H4 (cell line): ENCODE data around the gene MYO19. TPM values are rescaled to one million over a fixed set of nuclear protein-coding genes. Genes with fewer than 3 reads are reported as not detected.
"Not testable (repeated sequence)": the region's sequence is repeated elsewhere in the genome, so short reads cannot be mapped to it uniquely, and the experiment has no call there.

Experiments used
- DNase-seq: peaks from one replicate; pipeline ENCODE4 v3.0.0-alpha.2; 2015; ENCODE audit warnings: low spot score
- total RNA-seq: library from RNA; depleted of rRNA; stranded (reverse); fragments of >200 nt; shearing (Covaris generic); gene quantifications from 2 replicates; pipeline ENCODE4 v1.2.3, GENCODE V29; 2014

The MYO19 gene
- total RNA-seq, 1 experiment from 2014 or later, result 42.7 TPM

DNA sequence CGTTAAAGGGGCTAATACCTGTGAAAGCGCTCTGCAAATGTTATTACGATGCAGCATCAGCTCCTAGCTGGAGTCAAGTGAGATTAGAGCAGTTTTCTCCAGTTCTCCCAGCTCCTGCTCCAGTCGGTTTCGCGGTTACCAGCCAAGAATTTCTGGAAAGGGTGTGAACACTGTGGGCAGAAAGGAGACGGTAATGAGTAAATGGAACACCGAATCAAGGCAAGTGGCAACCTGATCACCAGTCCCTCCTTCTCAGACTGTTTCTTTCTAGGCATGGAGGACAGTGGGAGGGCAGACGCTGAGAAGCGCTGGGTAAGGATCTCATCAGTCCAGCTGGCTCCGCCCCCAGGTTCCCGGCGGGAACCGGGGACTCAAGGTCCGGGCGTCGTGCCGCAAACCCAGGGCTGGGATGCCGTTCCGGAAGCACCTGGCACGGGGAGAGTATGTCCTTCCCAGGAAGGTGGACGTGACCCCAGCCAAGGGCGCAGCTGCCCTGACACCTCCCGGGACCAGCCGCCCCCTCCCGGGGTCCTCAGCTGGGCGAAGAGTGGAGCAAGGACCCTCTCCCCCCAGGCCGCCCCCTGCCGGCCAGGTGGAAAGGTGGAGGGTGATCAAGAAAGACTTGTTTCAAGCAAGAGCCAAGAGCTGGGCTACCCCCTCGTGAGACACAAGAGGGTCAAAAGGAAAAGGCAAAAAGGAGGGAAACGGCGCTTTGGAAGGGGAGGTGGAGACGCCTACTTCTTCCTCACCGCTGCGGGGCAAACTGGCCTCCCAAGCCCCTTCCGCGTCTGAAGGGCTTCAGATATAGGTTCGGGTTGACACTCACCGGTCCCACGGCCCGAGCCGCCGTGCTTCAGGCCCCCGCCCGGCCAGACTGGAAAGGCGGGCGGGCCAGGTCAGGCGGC lies 481 bp downstream of the MYO19 start:
- DNase-seq, result peak; percentile 63

DNA sequence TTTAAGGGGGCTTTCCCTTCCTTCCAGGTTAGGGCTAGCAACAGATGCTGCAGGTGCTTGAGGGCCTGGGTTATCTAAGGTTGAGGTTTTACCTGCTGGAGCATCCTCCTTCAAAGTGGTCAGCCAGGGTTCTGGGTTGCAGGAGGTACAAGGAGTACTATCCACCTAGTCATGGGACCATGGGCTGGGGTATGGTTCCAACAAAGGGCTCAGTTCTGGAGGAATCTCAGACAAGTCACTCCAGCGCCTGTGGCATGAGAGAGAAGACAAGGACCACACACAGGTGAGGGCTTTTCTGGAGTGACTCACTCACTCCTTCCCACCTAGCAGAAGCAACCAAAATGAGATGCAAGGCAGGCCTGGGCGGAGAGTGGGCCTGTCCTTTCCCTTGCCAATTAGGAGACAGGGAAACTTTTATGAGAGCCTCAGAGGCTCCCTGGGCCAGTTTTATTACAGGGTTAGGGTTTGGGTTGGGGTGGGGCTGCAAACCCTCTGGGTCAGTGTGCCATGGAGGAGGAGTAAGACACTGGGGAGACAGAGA lies 2.2 kb downstream of the MYO19 start:
- no peak for DNase-seq

DNA sequence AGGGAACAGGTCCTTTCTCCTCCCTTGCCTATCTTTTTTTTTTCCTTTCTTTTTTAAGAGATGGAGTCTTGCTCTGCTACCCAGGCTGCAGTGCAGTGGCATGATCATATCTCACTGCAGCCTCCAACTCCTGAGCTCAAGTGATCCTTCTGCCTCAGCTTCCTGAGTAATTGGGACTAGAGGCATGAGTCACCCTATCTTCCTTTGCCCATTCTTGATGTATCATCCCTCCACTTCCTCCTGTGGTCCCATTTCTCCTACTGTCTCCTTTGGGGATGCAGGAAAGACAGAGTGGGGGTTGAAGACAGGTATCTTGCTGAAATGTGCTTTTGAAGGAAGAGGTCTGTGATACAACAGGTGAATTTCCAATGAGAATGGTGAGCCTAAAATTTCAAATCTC lies 5.5 kb downstream of the MYO19 start:
- DNase-seq, result no peak

DNA sequence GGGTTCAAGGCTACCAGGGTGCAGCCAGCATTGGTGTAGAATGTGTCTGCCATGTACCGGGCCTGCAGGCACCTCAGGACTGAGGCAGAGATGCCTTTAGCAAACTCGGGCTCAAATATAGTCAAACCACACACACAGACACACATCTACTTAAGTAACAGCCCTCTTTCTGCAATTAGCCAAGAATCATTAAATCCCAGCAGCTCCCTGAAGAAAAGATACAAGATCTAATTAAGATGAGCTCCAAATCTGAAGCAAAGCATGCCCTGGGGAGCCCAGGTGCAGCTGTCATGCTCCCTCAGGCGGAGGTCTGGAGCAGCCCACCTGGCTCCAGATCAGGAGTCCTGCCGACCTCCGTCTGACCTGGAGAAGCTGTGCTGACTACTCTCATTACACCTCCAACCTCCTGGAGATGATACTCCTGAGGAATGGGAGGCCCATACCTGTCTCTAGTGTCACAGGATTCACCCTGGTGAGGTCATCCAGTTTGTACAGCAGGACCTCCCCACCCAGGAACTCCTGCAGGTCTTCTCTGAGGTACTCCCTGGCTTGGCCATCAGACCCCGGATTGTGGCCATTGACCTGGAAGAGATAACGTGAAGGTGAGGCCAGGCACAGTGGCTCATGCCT lies 6.9 kb downstream of the MYO19 start:
- no peak for DNase-seq

DNA sequence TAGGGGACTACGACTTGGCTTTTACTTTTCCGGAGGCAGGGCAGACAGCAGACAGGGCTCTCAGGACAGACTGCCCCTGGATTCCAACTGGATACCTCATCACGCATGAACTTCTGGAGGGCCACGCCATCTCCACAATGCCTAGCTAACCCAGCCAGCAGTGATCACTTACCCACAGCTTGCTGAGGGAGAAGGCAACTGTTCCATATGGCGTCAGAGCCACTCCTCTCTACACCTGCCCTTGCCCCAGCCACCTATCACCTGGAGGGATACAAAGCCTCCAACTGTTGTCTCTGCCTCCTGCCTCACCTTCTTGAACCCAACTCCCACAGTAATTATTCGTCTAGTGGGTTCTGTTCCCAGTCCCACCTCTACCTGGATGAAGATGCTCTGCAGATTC lies 8.8 kb downstream of the MYO19 start:
- DNase-seq, result no peak

DNA sequence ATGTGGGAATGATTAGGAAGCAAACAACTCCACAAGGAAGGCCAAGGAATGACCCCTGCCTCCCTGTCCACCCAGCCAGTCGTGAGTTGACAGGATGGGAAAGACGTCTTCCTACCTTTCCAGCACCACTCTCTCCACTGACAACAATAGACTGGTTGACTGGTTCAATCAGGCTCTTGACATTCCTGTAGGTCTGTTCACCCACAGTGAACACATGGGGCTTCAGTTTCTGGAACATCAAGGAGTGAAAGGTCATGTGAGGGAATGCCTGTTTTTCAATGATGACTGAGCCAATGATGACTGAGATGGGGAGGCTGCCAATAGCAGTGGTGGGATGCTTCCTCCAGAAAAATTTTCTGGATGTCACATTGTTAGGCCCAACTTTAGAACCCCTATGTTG lies 9.6 kb downstream of the MYO19 start:
- DNase-seq, result no peak

DNA sequence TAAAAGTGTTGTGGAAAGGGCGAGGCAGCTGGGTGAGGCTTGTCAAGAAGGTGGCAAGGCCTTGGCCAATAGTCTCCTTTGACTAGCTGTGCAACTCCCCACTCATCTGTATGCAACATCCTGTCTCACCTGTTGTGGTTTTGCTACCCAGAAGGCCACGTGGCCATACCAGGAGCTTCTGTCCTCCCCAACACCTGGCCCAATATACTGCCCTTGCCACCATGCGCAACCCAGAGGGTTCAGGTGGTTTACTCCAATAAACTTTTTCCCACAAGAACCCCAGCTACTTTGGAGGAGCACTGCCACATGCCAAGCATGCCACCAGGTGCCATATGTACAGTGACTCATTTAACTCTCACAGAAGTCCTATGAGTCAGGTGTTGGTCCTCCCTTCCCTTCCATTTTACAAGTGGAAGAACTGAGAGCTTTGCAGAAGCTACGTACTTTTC lies 10.2 kb downstream of the MYO19 start:
- no peak for DNase-seq

DNA sequence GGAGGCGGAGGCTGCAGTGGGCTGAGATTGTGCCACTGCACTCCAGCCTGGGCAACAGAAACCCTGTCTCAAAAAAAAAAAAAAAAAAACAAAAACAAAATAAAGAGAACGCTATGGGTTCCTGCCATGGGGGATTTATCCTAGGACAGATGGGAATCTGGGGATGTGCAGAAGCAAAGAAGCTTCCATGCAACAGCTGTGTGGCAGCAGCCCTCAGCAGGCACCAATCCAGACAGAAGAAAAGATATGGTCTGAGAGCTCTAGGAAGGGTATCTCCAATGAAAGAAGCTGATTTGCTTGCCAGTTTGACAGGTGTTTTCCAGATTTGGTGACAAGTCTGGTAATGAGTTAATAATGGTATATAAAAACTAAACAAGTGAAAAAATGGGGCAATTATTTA lies 11.6 kb downstream of the MYO19 start:
- DNase-seq, result no peak

DNA sequence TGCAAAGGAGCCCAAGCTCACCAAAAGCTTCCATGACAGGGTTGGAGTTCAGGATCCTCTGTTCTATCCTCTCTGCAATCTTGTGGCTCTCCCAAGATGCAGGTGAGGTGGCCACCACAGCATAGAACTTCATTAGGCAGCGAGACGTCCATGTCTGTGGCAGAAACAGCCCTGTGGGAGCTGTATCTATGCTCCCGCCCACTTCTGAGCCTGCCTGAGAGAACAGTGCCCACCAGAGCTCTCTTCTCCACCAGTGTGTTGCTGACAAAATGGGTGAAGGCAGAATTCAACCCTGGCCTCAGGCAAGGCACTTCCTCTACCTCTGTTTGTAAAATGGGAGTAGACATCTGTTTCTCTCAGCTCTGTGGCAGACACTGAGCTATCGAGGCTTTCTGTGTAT lies 18.8 kb downstream of the MYO19 start:
- DNase-seq, result no peak

DNA sequence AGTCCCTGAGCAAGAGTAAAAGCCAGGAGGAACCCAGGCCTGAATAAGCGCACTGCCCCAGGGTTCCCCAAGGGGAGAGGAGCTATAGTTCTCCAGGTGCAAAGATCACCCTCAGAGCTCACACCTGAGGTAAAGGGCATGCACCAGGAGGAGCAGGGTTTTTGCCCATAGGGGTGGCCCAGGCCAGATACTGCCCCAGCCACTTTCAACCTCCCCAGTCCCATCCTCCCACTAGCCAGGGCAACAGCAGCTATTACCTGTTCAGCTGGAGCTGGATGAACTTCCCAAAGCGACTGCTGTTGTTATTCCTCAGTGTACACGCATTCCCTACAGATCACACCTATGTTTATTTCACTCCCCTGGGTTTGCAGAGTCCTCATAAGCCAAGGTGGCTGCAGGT lies 19.8 kb downstream of the MYO19 start:
- DNase-seq, result no peak

DNA sequence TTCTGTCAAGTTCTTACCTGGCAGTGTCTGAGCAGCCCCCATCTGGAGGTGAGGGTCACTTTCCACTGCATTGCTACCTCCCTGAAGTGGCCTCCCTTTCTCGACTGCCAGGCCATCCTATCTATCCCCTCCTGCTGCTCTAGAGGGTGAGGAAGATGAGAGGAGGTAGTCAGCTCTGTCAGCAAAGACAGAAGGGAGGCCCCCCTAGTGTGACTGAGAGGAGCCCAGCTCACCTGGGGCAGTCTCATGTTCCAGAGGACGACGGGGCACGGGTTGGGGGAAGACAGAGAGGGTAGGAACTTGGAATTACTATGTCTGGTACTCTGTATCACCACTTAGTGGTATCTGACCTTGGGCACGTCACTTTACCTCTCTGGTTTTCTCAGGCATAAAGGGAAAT lies 22.0 kb downstream of the MYO19 start:
- no peak for DNase-seq

DNA sequence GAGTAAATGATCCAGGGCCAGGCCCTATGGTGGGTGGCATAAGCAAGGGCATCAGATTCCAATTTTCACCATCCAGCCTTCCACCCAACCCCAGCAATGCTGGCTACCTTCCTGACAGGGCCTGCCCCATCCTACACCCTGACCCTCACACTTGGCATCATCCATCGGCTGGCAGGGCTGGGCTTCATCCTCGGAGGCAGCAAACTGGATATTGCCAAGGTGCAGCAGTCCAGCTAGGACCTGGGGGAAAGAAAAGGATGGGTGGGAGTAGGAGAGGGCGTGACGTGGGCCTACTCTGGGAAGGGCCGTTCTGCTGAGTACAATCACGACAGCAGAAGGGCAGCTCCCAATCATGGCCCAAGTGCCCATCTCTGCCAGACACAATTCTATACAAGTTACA lies 23.5 kb downstream of the MYO19 start:
- no peak for DNase-seq

DNA sequence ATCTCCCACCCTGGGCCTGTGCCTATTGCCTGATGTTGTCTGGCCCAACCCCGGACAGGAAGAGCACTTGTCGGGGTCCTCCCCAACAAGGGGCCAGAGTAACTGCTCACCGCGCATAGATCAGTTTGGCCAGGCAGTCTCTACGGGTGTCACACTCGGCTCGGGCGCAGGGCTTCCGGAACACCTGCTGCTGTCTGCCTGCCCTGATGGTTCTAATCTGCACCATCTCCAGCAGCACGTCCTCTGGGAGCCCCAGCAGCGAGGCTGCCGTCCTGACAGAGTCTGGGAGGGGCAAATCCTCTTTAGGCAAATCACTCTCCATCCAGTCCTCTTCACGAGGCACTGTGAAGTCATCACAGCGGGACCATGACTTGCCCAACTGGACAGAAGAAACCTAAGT lies 24.0 kb downstream of the MYO19 start:
- DNase-seq, result no peak

DNA sequence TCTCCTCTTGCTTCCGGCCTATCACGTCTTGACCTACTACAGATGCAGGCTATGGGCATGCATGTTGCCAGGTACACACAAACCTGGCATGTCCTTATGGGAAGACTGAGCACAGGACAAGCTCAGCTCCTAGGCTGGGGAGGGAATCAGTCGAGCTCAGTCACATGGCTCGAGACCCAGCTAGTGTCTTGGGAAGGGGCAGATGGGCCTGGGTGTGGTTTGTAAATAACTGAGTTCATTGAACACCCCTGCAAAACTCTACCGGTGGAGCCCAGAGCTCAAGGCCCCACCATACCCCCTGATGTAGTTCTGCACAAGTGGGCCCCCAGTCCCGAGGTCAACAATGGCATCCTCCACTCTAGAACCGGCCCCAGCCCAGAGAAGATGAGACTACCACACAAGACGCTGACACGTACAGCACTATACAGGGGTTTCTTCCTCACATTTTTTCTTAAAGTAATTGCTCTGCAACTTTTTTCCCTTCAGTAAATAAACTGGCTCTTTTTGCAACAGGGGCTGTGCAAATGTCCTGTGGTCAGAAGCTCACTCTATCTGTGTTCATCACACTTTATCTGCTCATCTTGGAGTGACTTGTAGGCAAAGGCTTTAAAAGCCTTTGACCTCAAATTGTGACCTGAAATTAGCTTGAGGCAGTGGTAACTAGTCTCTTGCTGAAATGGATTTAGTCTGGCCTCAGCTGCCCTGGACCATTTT lies 25.2 kb downstream of the MYO19 start:
- DNase-seq, result no peak

DNA sequence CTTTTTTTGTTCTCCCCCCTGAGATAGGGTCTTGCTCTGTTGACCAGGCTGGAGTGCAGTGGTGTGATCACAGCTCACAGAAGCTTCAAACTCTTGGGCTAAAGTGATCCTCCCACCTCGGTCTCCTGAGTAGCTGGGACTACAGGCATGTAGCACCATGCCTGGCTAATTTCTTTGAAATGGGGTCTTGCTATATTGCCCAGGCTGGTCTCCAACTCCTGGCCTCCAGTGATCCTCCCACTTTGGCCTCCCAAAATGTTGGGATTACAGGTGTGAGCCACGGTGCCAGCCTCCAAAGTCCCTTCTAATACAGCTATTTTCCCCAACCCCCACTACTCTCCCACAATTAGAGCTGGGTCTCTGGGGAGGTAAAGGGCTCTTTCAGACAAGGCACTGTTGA lies 26.2 kb downstream of the MYO19 start:
- not testable (repeated sequence) for DNase-seq

DNA sequence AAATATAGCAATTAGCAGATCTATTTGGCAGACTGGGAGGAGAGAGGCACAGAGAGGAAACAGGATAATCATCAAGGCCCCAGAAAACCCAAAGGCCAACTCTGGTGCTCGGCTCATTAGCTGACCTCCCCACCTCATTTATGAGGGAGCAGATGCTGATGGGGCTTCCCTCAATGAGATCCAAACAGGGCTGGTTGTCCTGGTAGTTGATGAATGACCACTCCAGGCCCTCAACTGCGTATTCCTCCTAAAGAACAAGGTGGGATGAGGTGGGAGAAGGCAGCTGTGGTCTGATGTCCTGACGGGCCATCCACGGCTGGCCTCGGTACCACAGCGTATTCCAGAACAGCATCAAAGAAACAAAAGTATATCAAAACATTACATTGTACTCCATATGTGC lies 27.4 kb downstream of the MYO19 start:
- DNase-seq, result no peak

DNA sequence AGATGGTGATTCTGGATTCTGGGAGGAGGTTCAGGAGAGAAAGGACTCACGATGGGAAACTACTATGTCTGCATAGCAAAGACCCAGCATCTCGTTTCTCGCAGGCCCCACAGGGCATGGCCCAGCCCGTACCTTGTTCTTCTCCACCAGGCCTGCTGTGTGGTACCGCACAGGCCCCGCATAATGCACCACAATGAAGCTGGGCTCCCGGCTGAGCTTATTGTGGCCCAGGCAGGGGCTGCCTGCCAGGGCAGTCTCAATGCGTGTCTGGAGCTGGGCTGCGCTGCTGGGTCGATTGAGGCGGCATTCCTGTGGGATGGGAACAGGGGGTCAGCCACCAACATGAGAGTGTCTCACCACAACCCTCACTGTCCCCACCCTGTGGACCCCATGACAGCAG lies 27.8 kb downstream of the MYO19 start:
- no peak for DNase-seq

DNA sequence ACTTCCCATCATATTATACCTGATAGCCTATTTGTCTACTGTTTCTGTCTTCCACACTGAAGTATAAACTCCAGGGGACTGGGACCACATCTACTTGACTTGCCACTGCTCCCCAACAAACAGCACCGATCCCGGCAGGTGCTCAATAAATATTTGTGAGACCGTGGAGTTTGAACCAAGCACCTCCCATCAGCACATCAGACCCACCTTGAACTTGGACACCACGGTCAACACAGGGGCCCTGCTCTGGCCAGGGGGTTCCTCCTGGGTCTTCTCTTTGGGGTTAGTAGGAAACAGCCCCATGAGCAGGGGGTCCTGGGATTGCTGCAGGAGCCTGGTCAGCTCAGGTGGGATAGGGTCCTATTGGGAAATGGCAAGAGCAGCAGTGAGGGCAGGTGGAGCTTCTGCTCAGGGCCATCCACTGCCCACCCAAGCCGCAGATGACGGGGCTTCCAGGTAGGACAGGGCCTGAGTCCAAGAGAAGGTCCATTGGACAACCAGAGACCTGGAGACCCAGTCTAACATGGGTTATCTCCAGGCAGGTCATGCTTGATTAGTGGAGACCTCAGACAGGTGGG lies 28.3 kb downstream of the MYO19 start:
- DNase-seq, result no peak

DNA sequence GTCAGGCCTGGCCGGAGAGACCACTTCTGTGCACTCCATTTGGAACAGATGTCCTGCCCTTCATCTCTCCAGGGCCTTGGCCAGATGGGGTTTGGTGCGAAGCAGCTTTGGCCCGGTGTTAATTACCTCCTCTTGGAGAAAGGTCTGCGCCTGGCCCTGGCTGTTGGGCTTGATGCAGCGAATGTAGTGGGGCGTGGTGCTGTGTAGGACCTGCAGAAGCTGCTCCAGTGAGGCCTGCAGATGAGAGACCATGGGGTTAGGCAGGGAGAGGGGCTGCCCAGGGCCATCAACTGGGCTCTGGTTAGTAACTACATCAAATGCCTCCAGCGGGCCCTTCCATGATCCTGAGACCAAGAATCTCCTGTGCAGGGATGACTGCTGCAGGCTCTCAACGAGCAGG lies 29.5 kb downstream of the MYO19 start:
- no peak for DNase-seq

DNA sequence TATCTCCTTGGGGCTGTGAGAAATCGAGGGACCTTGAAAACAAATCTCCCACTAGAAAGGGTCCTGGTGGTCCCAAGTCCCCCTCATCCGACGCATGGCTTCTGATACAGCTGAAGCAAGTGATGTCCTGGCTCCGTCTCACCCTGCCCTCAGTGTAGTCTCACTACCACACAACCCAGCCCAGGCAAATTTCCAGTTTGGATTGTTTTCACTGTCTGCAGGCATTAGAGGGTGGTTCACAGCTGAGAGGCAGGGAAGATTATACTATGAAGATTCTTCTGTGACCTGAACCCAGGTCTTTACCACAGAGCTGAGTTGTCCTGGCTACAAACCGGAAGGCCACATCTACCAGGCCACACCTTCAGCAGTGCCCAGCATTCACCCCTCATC lies 30.5 kb downstream of the MYO19 start:
- no peak for DNase-seq

DNA sequence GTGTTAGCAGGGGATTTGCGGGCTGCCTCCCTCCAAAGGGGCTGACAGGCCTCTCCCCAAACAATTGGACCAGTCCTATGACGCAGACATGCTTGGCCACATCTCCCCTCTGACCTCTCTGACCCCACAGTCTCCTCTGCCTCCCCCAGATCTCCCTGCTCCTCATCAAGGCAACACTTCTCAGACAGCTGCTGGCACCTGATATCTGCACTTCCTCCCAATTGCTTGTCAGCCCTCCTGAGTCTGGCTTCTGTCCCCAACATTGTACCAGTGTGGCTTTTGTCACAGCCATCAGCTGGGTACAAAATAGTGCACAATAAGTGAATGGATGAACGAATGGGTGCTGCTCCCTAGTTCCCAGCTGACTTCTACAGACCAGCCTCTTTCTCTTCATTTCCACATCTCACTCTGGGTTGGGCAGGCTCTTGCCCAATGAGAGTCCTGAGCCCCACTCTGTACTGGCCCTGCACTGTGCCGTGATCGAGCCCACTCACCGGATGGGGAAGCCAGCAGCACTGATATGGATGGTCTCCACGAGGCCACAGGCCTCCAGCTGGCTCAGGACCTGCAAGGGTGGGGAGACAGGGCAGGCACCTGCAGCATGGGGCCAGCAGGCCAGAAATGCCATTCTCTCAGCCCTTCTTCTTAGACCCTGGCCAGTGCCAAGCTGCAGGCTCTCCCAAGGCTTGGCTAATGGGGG lies 31.1 kb downstream of the MYO19 start:
- DNase-seq, result no peak

DNA sequence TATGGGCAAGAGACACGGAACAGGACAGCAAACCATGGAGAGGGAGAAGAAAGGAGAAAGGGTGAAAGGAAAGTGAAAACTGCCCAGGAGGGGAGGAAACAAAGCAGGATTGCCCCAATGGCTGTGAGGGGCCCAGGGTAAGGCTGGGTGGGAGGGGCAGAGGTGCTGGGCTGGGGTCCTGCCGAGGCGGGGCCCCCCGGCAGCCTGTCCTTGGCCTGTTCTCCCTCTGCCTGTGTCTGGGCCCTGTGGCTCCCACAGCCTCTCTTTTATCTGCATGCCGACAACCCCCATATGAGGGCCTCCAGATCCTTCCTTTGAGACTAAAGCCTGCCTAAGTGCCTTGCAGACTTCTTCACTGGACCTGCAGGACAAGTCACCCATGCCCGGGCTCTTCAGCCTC lies 32.7 kb downstream of the MYO19 start:
- DNase-seq, result no peak
